HepG2 (cell line): ENCODE data around the gene HNF1B. TPM values are rescaled to one million over a fixed set of nuclear protein-coding genes. Genes with fewer than 3 reads are reported as not detected.
A peak's percentile ranks its signal among the peaks of the same experiment; 100 is the strongest.

Experiments
- CAMTA2 ChIP-seq: sonication (generic); formaldehyde crosslinking; IDR thresholded peaks from 2 replicates; pipeline ENCODE4 v1.4.0; 2020; ENCODE audit warnings: mild to moderate bottlenecking, missing genetic modification reagents, borderline replicate concordance
- CBX5 ChIP-seq: sonication (generic); formaldehyde crosslinking; IDR thresholded peaks from 2 replicates; pipeline ENCODE4 v1.4.0; 2020; ENCODE audit warnings: missing genetic modification reagents, borderline replicate concordance
- DZIP1 ChIP-seq: sonication (generic); formaldehyde crosslinking; IDR thresholded peaks from 2 replicates; pipeline ENCODE4 v1.5.0; 2020; ENCODE audit warnings: mild to moderate bottlenecking, missing genetic modification reagents
- FLYWCH1 ChIP-seq: sonication (generic); formaldehyde crosslinking; IDR thresholded peaks from 2 replicates; pipeline ENCODE4 v1.8.1; 2023; ENCODE audit warnings: mild to moderate bottlenecking, missing genetic modification reagents
- HMG20A ChIP-seq: IDR thresholded peaks from 2 replicates; pipeline ENCODE4 v1.6.1; 2016; ENCODE audit warnings: borderline replicate concordance
- MAF1 ChIP-seq: sonication (generic); formaldehyde crosslinking; IDR thresholded peaks from 2 replicates; pipeline ENCODE4 v1.5.0; 2020; ENCODE audit warnings: missing genetic modification reagents, borderline replicate concordance
- MXD4 ChIP-seq: IDR thresholded peaks from 2 replicates; pipeline ENCODE4 v1.6.1; 2016; ENCODE audit warnings: mild to moderate bottlenecking, missing biosample characterization, missing genetic modification reagents
- PRMT3 ChIP-seq: sonication (generic); formaldehyde crosslinking; IDR thresholded peaks from 2 replicates; pipeline ENCODE4 v1.8.1; 2022; ENCODE audit warnings: low read depth, mild to moderate bottlenecking, moderate library complexity, missing genetic modification reagents, borderline replicate concordance
- RFX3 ChIP-seq: IDR thresholded peaks from 2 replicates; pipeline ENCODE4 v1.6.1; 2016; ENCODE audit warnings: missing biosample characterization, missing genetic modification reagents
- SMAD1 ChIP-seq: sonication (generic); formaldehyde crosslinking; IDR thresholded peaks from 2 replicates; pipeline ENCODE4 v1.4.0; 2020; ENCODE audit warnings: missing genetic modification reagents, low read depth, mild to moderate bottlenecking, borderline replicate concordance
- ZNF598 ChIP-seq: sonication (generic); formaldehyde crosslinking; IDR thresholded peaks from 2 replicates; pipeline ENCODE4 v1.5.1; 2020; ENCODE audit warnings: mild to moderate bottlenecking, missing genetic modification reagents, borderline replicate concordance
- polyA plus RNA-seq, 8 experiments: library from polyadenylated mRNA; depleted of rRNA in 3 of 8; stranded (reverse) in 7 of 8; unstranded in 1 of 8; fragments of >200 nt; fragmentation: Illumina TruSeq in 4 of 8; extraction: Trizol in 4 of 8; gene quantifications; 2 replicates each; pipeline versions ENCODE4 v1.2.1 to v1.2.3, GENCODE V29; 2011 to 2016; ENCODE audit warnings: low read depth in 4 of 8, missing spikeins in 1 of 8, mixed read lengths in 1 of 8; ENCODE audit not compliant: insufficient read depth in 1 of 8
- total RNA-seq, 5 experiments: library from RNA; depleted of rRNA; stranded (reverse); fragments of >200 nt; fragmentation: Illumina TruSeq; extraction: Trizol; gene quantifications; 2 replicates each; pipeline ENCODE4 v1.2.3, GENCODE V29; 2016; ENCODE audit warnings: low read depth in 1 of 5
- TF ChIP-seq, protein P1 (sequence below): IDR thresholded peaks from 2 replicates; pipeline ENCODE4 v1.6.1; 2016; ENCODE audit warnings: low read depth, missing genetic modification reagents, missing compliant biosample characterization
- TF ChIP-seq, protein P2 (sequence below): sonication (generic); formaldehyde crosslinking; IDR thresholded peaks from 2 replicates; pipeline ENCODE4 v1.4.0; 2020; ENCODE audit warnings: missing genetic modification reagents

HNF1B gene
- total and polyA plus RNA-seq, 2 of the 13 experiments (the other 11 are each of a cell fraction or from before 2014, with no cell fraction given): 1.9 to 5.3 TPM

GRCh38 chr17:37698132-37698910 is 46.5 kb downstream of the HNF1B start (continued):
- TF ChIP-seq, protein P1, sequence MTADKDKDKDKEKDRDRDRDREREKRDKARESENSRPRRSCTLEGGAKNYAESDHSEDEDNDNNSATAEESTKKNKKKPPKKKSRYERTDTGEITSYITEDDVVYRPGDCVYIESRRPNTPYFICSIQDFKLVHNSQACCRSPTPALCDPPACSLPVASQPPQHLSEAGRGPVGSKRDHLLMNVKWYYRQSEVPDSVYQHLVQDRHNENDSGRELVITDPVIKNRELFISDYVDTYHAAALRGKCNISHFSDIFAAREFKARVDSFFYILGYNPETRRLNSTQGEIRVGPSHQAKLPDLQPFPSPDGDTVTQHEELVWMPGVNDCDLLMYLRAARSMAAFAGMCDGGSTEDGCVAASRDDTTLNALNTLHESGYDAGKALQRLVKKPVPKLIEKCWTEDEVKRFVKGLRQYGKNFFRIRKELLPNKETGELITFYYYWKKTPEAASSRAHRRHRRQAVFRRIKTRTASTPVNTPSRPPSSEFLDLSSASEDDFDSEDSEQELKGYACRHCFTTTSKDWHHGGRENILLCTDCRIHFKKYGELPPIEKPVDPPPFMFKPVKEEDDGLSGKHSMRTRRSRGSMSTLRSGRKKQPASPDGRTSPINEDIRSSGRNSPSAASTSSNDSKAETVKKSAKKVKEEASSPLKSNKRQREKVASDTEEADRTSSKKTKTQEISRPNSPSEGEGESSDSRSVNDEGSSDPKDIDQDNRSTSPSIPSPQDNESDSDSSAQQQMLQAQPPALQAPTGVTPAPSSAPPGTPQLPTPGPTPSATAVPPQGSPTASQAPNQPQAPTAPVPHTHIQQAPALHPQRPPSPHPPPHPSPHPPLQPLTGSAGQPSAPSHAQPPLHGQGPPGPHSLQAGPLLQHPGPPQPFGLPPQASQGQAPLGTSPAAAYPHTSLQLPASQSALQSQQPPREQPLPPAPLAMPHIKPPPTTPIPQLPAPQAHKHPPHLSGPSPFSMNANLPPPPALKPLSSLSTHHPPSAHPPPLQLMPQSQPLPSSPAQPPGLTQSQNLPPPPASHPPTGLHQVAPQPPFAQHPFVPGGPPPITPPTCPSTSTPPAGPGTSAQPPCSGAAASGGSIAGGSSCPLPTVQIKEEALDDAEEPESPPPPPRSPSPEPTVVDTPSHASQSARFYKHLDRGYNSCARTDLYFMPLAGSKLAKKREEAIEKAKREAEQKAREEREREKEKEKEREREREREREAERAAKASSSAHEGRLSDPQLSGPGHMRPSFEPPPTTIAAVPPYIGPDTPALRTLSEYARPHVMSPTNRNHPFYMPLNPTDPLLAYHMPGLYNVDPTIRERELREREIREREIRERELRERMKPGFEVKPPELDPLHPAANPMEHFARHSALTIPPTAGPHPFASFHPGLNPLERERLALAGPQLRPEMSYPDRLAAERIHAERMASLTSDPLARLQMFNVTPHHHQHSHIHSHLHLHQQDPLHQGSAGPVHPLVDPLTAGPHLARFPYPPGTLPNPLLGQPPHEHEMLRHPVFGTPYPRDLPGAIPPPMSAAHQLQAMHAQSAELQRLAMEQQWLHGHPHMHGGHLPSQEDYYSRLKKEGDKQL (CRISPR knock-in tag): peak; percentile 81; the same call in 1 of the 2 replicates
- TF ChIP-seq, protein P2, sequence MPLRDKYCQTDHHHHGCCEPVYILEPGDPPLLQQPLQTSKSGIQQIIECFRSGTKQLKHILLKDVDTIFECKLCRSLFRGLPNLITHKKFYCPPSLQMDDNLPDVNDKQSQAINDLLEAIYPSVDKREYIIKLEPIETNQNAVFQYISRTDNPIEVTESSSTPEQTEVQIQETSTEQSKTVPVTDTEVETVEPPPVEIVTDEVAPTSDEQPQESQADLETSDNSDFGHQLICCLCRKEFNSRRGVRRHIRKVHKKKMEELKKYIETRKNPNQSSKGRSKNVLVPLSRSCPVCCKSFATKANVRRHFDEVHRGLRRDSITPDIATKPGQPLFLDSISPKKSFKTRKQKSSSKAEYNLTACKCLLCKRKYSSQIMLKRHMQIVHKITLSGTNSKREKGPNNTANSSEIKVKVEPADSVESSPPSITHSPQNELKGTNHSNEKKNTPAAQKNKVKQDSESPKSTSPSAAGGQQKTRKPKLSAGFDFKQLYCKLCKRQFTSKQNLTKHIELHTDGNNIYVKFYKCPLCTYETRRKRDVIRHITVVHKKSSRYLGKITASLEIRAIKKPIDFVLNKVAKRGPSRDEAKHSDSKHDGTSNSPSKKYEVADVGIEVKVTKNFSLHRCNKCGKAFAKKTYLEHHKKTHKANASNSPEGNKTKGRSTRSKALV (CRISPR knock-in tag): no peak
- peak; percentile 51; the same call in 1 of the 2 replicates for TF ChIP-seq CBX5 (CRISPR knock-in tag)
- no peak for TF ChIP-seq ZNF598 (CRISPR knock-in tag)
- no peak for TF ChIP-seq MAF1
- no peak for TF ChIP-seq MXD4 (CRISPR knock-in tag)
- TF ChIP-seq PRMT3 (CRISPR knock-in tag): no peak
- TF ChIP-seq CAMTA2: no peak
- no peak for TF ChIP-seq FLYWCH1 (CRISPR knock-in tag)
- peak; percentile 84 for TF ChIP-seq HMG20A (CRISPR knock-in tag)
- no peak for TF ChIP-seq DZIP1
- no peak for TF ChIP-seq RFX3 (CRISPR knock-in tag)
- TF ChIP-seq SMAD1 (CRISPR knock-in tag): no peak
